GM23338 (cell line): ENCODE results near the gene TIAM1.

Experiments
- EZH2 ChIP-seq: fragments of 200-600 bp; sonication (generic); IDR thresholded peaks from one replicate; pipeline ENCODE4 v1.8.0; 2017; ENCODE audit warnings: antibody characterized with exemption, mild to moderate bottlenecking, low read depth; ENCODE audit not compliant: unreplicated experiment
- EZH2phosphoT487 ChIP-seq: fragments of 200-600 bp; sonication (generic); IDR thresholded peaks from one replicate; pipeline ENCODE4 v1.8.1; 2018; ENCODE audit warnings: antibody characterized with exemption; ENCODE audit not compliant: unreplicated experiment
- JUNB ChIP-seq: IDR thresholded peaks from one replicate; pipeline ENCODE4 v1.6.1; 2016; ENCODE audit warnings: antibody characterized with exemption; ENCODE audit not compliant: unreplicated experiment
- POLR2AphosphoS5 ChIP-seq: IDR thresholded peaks from 2 replicates; pipeline ENCODE4 v1.6.1; 2016; ENCODE audit warnings: antibody characterized with exemption, low read depth
- ZNF331 ChIP-seq: fragments of 250-450 bp; sonication (Bioruptor Pico); IDR thresholded peaks from 2 replicates; pipeline ENCODE4 v1.5.0; 2020; ENCODE audit warnings: low read depth, mild to moderate bottlenecking, moderate library complexity
- TF ChIP-seq, protein P1 (sequence below), 2 experiments: fragments of 200-600 bp in 1 of 2; sonication (generic) in 1 of 2; conservative IDR thresholded peaks; 2 replicates each; pipeline versions ENCODE4 v1.5.1 to v1.6.1; 2016 to 2017; ENCODE audit warnings: antibody characterized with exemption in 2 of 2, low read depth in 2 of 2, mild to moderate bottlenecking in 2 of 2, moderate library complexity in 1 of 2

DNA sequence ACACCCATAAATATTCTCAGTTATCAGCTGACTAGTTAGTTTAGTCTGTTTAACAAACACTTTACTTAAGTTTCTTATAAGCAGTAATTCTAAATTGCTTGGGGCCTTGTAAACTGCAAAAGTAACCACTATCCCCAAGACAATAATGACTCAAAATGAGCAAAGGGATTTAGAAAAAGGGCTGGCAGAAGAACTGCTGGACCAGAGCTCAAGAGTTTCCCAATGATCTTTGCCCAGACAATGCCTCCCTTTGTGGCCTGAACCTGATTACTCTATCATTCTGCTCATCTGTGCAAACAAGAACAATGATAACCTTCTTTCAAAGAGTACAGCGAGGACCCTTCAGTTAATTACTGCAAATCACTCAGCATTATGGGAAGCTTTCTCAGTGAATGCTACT is 123.5 kb downstream of the TIAM1 start:
- TF ChIP-seq, protein P1, sequence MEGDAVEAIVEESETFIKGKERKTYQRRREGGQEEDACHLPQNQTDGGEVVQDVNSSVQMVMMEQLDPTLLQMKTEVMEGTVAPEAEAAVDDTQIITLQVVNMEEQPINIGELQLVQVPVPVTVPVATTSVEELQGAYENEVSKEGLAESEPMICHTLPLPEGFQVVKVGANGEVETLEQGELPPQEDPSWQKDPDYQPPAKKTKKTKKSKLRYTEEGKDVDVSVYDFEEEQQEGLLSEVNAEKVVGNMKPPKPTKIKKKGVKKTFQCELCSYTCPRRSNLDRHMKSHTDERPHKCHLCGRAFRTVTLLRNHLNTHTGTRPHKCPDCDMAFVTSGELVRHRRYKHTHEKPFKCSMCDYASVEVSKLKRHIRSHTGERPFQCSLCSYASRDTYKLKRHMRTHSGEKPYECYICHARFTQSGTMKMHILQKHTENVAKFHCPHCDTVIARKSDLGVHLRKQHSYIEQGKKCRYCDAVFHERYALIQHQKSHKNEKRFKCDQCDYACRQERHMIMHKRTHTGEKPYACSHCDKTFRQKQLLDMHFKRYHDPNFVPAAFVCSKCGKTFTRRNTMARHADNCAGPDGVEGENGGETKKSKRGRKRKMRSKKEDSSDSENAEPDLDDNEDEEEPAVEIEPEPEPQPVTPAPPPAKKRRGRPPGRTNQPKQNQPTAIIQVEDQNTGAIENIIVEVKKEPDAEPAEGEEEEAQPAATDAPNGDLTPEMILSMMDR (conservative IDR thresholded peaks at IDR 0.05; ENCODE audit: low read depth in 2 of 2), result no peak
- TF ChIP-seq EZH2, result no peak
- TF ChIP-seq POLR2AphosphoS5, result no peak
- TF ChIP-seq JUNB, result no peak
- no peak for TF ChIP-seq ZNF331
- TF ChIP-seq EZH2phosphoT487, result no peak
